H9 (cell line): ENCODE measurements around the gene CDC16. TPM values are rescaled to one million over a fixed set of nuclear protein-coding genes. Genes with fewer than 3 reads are reported as not detected.

ENCODE experiments used
- DNase-seq: peaks from one replicate; pipeline ENCODE4 v3.0.0-alpha.2; 2017
- H2AFZ ChIP-seq: one replicate; pipeline ENCODE4 v1.6.1; 2013; ENCODE audit warnings: mild to moderate bottlenecking, low read length, control low read depth, moderate library complexity
- H2AK5ac ChIP-seq: 2 replicates; pipeline ENCODE4 v1.6.1; 2013; ENCODE audit warnings: low read length, control low read depth, mixed read lengths; ENCODE audit not compliant: insufficient read length
- H2BK120ac ChIP-seq: one replicate; pipeline ENCODE4 v1.6.1; 2013; ENCODE audit warnings: low read depth, mild to moderate bottlenecking, low read length, control low read depth, inconsistent platforms; ENCODE audit not compliant: poor library complexity, severe bottlenecking
- H2BK12ac ChIP-seq: 2 replicates; pipeline ENCODE4 v1.6.1; 2013; ENCODE audit warnings: low read length, control low read depth, mixed read lengths, low read depth; ENCODE audit not compliant: insufficient read length
- H2BK15ac ChIP-seq: 2 replicates; pipeline ENCODE4 v1.6.1; 2013; ENCODE audit warnings: low read depth, low read length, control low read depth
- H2BK20ac ChIP-seq: one replicate; pipeline ENCODE4 v1.6.1; 2013; ENCODE audit warnings: low read depth, mild to moderate bottlenecking, low read length, control low read depth, inconsistent platforms; ENCODE audit not compliant: poor library complexity, severe bottlenecking
- H2BK5ac ChIP-seq: 2 replicates; pipeline ENCODE4 v1.6.1; 2013; ENCODE audit warnings: low read length, control low read depth, mixed read lengths; ENCODE audit not compliant: insufficient read length
- H3K14ac ChIP-seq: 2 replicates; pipeline ENCODE4 v1.6.1; 2013; ENCODE audit warnings: low read length, control low read depth; ENCODE audit not compliant: insufficient read depth
- H3K18ac ChIP-seq: 2 replicates; pipeline ENCODE4 v1.6.1; 2013; ENCODE audit warnings: low read depth, mild to moderate bottlenecking, mixed read lengths, low read length, control low read depth; ENCODE audit not compliant: insufficient read length
- H3K23ac ChIP-seq: 2 replicates; pipeline ENCODE4 v1.6.1; 2013; ENCODE audit warnings: low read length, control low read depth, mixed read lengths, low read depth; ENCODE audit not compliant: insufficient read length
- H3K23me2 ChIP-seq: 2 replicates; pipeline ENCODE4 v1.6.1; 2013; ENCODE audit warnings: low read depth, mild to moderate bottlenecking, mixed read lengths, low read length, control low read depth; ENCODE audit not compliant: insufficient read length, poor library complexity, severe bottlenecking
- H3K27ac ChIP-seq: 2 replicates; pipeline ENCODE4 v1.5.1; 2013; ENCODE audit warnings: low read length, control low read depth, mixed read lengths, low read depth; ENCODE audit not compliant: insufficient read length
- H3K27me3 ChIP-seq: 2 replicates; pipeline ENCODE4 v1.6.1; 2013; ENCODE audit warnings: low read length, control low read depth, inconsistent platforms; ENCODE audit not compliant: insufficient read depth
- H3K4ac ChIP-seq: 2 replicates; pipeline ENCODE4 v1.6.1; 2013; ENCODE audit warnings: low read depth, mild to moderate bottlenecking, control low read depth, inconsistent platforms, low read length, moderate library complexity
- H3K4me1 ChIP-seq: 2 replicates; pipeline ENCODE4 v1.6.1; 2013; ENCODE audit warnings: low read length, control low read depth, inconsistent platforms; ENCODE audit not compliant: insufficient read depth
- H3K4me2 ChIP-seq: 2 replicates; pipeline ENCODE4 v1.6.1; 2013; ENCODE audit warnings: low read length, control low read depth, mixed read lengths; ENCODE audit not compliant: insufficient read length, insufficient read depth
- H3K56ac ChIP-seq: 2 replicates; pipeline ENCODE4 v1.6.1; 2013; ENCODE audit warnings: low read depth, mild to moderate bottlenecking, mixed read lengths, low read length, control low read depth; ENCODE audit not compliant: insufficient read length
- H3K79me1 ChIP-seq: 2 replicates; pipeline ENCODE4 v1.6.1; 2013; ENCODE audit warnings: low read depth, mild to moderate bottlenecking, moderate library complexity, low read length, control low read depth, inconsistent platforms; ENCODE audit not compliant: insufficient read depth, poor library complexity, severe bottlenecking
- H3K79me2 ChIP-seq: 2 replicates; pipeline ENCODE4 v1.6.1; 2013; ENCODE audit warnings: low read length, control low read depth, inconsistent platforms; ENCODE audit not compliant: insufficient read depth
- H3K9ac ChIP-seq: 2 replicates; pipeline ENCODE4 v1.6.1; 2013; ENCODE audit warnings: low read length, control low read depth, mixed read lengths; ENCODE audit not compliant: insufficient read length; ENCODE audit errors: extremely low read depth
- H3K9me3 ChIP-seq: one replicate; pipeline ENCODE4 v1.6.1; 2013; ENCODE audit warnings: low read depth, low read length, inconsistent platforms; ENCODE audit not compliant: control insufficient read depth
- H3T11ph ChIP-seq: one replicate; pipeline ENCODE4 v1.6.1; 2013; ENCODE audit warnings: mild to moderate bottlenecking, low read length, control low read depth, inconsistent platforms
- H4K20me1 ChIP-seq: one replicate; pipeline ENCODE4 v1.6.1; 2013; ENCODE audit not compliant: control insufficient read depth, insufficient read length, insufficient read depth
- H4K5ac ChIP-seq: 2 replicates; pipeline ENCODE4 v1.6.1; 2013; ENCODE audit warnings: low read depth, mild to moderate bottlenecking, mixed read lengths, low read length, control low read depth; ENCODE audit not compliant: insufficient read length
- H4K8ac ChIP-seq: replicated peaks from 2 replicates; pipeline ENCODE4 v1.6.1; 2013; ENCODE audit warnings: low read length, control low read depth, mixed read lengths, low read depth; ENCODE audit not compliant: insufficient read length
- H4K91ac ChIP-seq: 2 replicates; pipeline ENCODE4 v1.6.1; 2013; ENCODE audit warnings: low read depth, mild to moderate bottlenecking, moderate library complexity, mixed read lengths, low read length, control low read depth; ENCODE audit not compliant: insufficient read length
- H3K27ac Mint-ChIP-seq, 3 experiments: 2 replicates in 2 of 3; 3 replicates in 1 of 3; pipeline ENCODE4 v1.8.0; 2020 to 2021; ENCODE audit warnings: mixed read lengths in 3 of 3, mild to moderate bottlenecking in 1 of 3, moderate library complexity in 1 of 3
- H3K27me3 Mint-ChIP-seq: 2 replicates; pipeline ENCODE4 v1.8.0; 2021; ENCODE audit warnings: low read depth, mild to moderate bottlenecking, moderate library complexity, mixed read lengths
- H3K36me3 Mint-ChIP-seq, 3 experiments: 2 replicates in 2 of 3; 3 replicates in 1 of 3; pipeline ENCODE4 v1.8.0; 2020 to 2021; ENCODE audit warnings: low read depth in 3 of 3, mixed read lengths in 3 of 3; ENCODE audit not compliant: insufficient read depth in 1 of 3
- H3K4me1 Mint-ChIP-seq, 2 experiments: 2 replicates each; pipeline ENCODE4 v1.8.0; 2020; ENCODE audit warnings: mixed read lengths in 2 of 2
- H3K4me3 Mint-ChIP-seq, 2 experiments: 2 replicates in 1 of 2; 3 replicates in 1 of 2; pipeline ENCODE4 v1.8.0; 2020 to 2021; ENCODE audit warnings: mild to moderate bottlenecking in 2 of 2, mixed read lengths in 2 of 2, moderate library complexity in 1 of 2
- H3K9me3 Mint-ChIP-seq, 2 experiments: 2 replicates in 1 of 2; 3 replicates in 1 of 2; pipeline ENCODE4 v1.8.0; 2020; ENCODE audit warnings: mild to moderate bottlenecking in 2 of 2, mixed read lengths in 2 of 2, moderate library complexity in 1 of 2
- CTCF ChIP-seq: fragments of 200-600 bp; sonication (generic); conservative IDR thresholded peaks from 3 replicates; pipeline ENCODE4 v1.8.0; 2021; ENCODE audit warnings: antibody characterized with exemption, mild to moderate bottlenecking
- WGBS: extraction: QIAGEN DNeasy Blood & Tissue Kit; methylation state at CpG from one replicate; pipeline ENCODE4 v1.1.7; 2013; ENCODE audit warnings: missing lambda C conversion rate, low lambda C conversion rate, mixed read lengths; ENCODE audit not compliant: insufficient read length; ENCODE audit errors: extremely low coverage; 5-methylcytosine and 5-hydroxymethylcytosine counted together
- total RNA-seq: library from RNA; stranded (reverse); gene quantifications from 2 replicates; pipeline ENCODE4 v1.2.1, GENCODE V29; 2021

The CDC16 gene
- total RNA-seq, 1 experiment from 2014 or later, result 91.9 TPM

- H3K27ac ChIP-seq, result no peak overlapping the region
- no peak overlapping the region for H4K5ac ChIP-seq
- DNase-seq, result no peak
- no peak overlapping the region for H3K4ac ChIP-seq
- no peak overlapping the region for H3K23ac ChIP-seq
- no peak overlapping the region for H3K56ac ChIP-seq
- H3K27me3 Mint-ChIP-seq, result no peaks in the 10 kb centered on the region
- H3K27me3 ChIP-seq, result no peaks in the 10 kb centered on the region
- H3K79me1 ChIP-seq, result no peaks in the 10 kb centered on the region
- H3K23me2 ChIP-seq, result no peaks in the 10 kb centered on the region
- no peaks in the 10 kb centered on the region for H3K4me1 Mint-ChIP-seq
- H3T11ph ChIP-seq, result no peak overlapping the region
- TF ChIP-seq CTCF, result no peak
- H3K4me2 ChIP-seq, result no peak overlapping the region
- H3K9me3 ChIP-seq, result no peaks in the 10 kb centered on the region
- no peaks in the 10 kb centered on the region for H4K20me1 ChIP-seq
- H2AFZ ChIP-seq, result no peak overlapping the region
- no peak overlapping the region for H3K4me3 Mint-ChIP-seq
- H2BK12ac ChIP-seq, result no peak overlapping the region
- H3K36me3 Mint-ChIP-seq, result peaks cover 43 to 85% (median 64%) of the 10 kb centered on the region in 3 experiments
- H3K9me3 Mint-ChIP-seq, result no peaks in the 10 kb centered on the region
- no peak overlapping the region for H2BK120ac ChIP-seq
- no peak overlapping the region for H3K18ac ChIP-seq
- H3K4me1 ChIP-seq, result no peaks in the 10 kb centered on the region
- no peak overlapping the region for H4K91ac ChIP-seq
- H2BK20ac ChIP-seq, result no peak overlapping the region
- H3K79me2 ChIP-seq, result no peaks in the 10 kb centered on the region; the same call in 1 of the 2 replicates
- H3K9ac ChIP-seq, result no peak overlapping the region
- H2AK5ac ChIP-seq, result no peak overlapping the region
- H3K27ac Mint-ChIP-seq, result no peak overlapping the region
- H2BK5ac ChIP-seq, result no peak overlapping the region
- H2BK15ac ChIP-seq, result no peak overlapping the region
- H3K14ac ChIP-seq, result no peak overlapping the region
- WGBS, result no CpG with 5 or more reads among the region's 5 CpGs
- no peak overlapping the region for H4K8ac ChIP-seq
Measured at GRCh38 chr13:114296902-114297301, 62.2 kb downstream of the CDC16 start.
